Astrocyte of the cerebellum (primary cell): ENCODE data around the gene MYL5.
"Not testable (repeated sequence)": the region's sequence is repeated elsewhere in the genome, so short reads cannot be mapped to it uniquely, and the experiment has no call there.

Experiments
- DNase-seq: peaks from one replicate; pipeline ENCODE4 v3.0.0-alpha.2; 2011; ENCODE audit warnings: low read depth
- H3K4me3 ChIP-seq: 2 replicates; pipeline ENCODE4 v1.5.1; 2011; ENCODE audit warnings: mild to moderate bottlenecking, low read depth, low read length, moderate library complexity
- in situ Hi-C: cut with HindIII; loops from 2 replicates; pipeline ENCODE4 v1.10.0; 2017; ENCODE audit warnings: low sequenced_read_pairs
- TF ChIP-seq, protein P1 (sequence below): IDR thresholded peaks from 2 replicates; pipeline ENCODE4 v1.5.1; 2012; ENCODE audit warnings: low read length, low read depth, moderate library complexity, mild to moderate bottlenecking; ENCODE audit errors: missing control alignments

MYL5 gene

DNA sequence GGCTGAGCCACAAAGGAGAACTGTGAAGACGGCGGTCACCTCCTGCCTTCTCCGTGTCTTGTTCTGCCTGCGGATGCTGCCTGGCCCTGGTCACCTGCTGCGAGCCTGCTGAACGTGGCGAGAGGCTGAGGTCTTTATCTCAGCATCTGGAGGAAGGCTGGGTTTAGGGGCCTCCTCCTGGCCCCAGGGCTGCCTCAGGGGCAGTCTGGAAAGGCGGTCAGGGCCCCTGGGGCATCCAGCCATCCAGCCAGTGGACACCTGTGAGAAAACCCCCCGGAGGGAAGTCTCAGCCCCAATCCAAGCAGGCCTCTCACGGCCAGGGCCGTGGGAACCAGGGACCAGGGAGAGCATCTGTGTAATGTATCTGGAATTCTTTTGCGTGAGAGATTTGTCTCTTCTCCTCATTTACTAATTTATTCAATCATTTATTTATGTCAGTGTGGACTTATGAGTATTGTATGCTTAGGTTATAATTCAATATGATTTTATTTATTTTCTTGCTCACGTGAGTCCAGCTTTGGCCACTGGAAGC, 37.6 kb upstream of the MYL5 start:
- no peak for DNase-seq
- in situ Hi-C loops: no loop called here
- TF ChIP-seq, protein P1, sequence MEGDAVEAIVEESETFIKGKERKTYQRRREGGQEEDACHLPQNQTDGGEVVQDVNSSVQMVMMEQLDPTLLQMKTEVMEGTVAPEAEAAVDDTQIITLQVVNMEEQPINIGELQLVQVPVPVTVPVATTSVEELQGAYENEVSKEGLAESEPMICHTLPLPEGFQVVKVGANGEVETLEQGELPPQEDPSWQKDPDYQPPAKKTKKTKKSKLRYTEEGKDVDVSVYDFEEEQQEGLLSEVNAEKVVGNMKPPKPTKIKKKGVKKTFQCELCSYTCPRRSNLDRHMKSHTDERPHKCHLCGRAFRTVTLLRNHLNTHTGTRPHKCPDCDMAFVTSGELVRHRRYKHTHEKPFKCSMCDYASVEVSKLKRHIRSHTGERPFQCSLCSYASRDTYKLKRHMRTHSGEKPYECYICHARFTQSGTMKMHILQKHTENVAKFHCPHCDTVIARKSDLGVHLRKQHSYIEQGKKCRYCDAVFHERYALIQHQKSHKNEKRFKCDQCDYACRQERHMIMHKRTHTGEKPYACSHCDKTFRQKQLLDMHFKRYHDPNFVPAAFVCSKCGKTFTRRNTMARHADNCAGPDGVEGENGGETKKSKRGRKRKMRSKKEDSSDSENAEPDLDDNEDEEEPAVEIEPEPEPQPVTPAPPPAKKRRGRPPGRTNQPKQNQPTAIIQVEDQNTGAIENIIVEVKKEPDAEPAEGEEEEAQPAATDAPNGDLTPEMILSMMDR: no peak
- H3K4me3 ChIP-seq: no peak overlapping the region

GRCh38 chr4:637536-638280, 36.6 kb upstream of the MYL5 start:
- H3K4me3 ChIP-seq: no peak overlapping the region
- in situ Hi-C loops: no loop called here
- no peak for DNase-seq
- TF ChIP-seq, protein P1: no peak

- in situ Hi-C loops, H3K4me3 ChIP-seq, DNase-seq: not testable (repeated sequence)
Measured at GRCh38 chr4:642366-642765, 32.0 kb upstream of the MYL5 start.

DNA sequence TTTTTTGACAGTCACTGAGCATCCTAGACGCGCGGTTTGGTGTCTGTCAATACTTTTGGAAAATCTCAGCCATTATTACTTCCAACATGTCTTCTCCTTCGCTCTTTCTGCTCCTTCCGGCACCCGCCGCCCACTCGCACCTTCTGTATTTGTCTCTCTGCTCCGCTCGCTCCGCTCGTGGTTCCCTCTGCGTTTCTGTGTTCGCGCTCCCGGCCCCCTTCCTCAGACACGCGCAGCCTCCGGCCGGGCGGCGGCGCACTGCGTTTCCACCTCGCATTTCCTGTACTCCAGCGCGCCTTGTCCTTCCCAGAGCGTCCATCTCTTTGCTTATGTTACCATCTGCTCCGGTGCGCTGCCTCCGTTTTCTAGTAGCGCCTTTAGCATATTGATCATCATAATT, 27.9 kb upstream of the MYL5 start:
- no peak overlapping the region for H3K4me3 ChIP-seq
- in situ Hi-C loops: no loop called here
- no peak for DNase-seq
- TF ChIP-seq, protein P1: no peak

DNA sequence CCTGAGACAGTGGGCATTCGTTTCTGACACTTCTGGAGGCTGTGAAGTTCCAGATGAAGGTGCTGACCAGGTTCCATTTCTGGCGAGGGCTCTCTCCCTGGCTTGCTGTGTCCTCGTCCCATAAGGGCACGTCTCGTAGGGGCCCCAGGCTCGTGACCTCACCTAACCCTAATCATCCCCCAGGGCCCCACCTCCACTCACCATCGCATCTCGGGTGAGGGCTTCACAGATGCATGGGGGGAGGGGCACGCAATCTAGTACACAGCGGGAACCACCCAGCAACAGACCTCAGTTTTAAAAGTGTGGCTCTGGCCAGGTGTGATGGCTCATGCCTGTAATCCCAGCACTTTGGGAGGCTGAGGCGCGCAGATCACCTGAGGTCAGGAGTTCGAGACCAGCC, 26.9 kb upstream of the MYL5 start:
- no peak overlapping the region for H3K4me3 ChIP-seq
- TF ChIP-seq, protein P1: no peak
- DNase-seq: no peak
- in situ Hi-C loops: no loop called here

- DNase-seq: no peak
- in situ Hi-C loops: no loop called here
- TF ChIP-seq, protein P1: no peak
- H3K4me3 ChIP-seq: no peak overlapping the region
Measured at GRCh38 chr4:648579-649292, 25.6 kb upstream of the MYL5 start.

GRCh38 chr4:649293-649625, 25.1 kb upstream of the MYL5 start:
- TF ChIP-seq, protein P1: no peak
- no peak for DNase-seq
- in situ Hi-C loops: no loop called here
- H3K4me3 ChIP-seq: no peak overlapping the region
